CD4-positive, alpha-beta T cell (primary cell): Measurements from ENCODE around the gene MLEC. TPM values are rescaled to one million over a fixed set of nuclear protein-coding genes. Genes with fewer than 3 reads are reported as not detected.
A peak's percentile ranks its signal among the peaks of the same experiment; 100 is the strongest.

Experiments used
- ATAC-seq: fragments of 200-7000 bp; cut with Tn5 transposase; one replicate; pipeline ENCODE4 v1.10.0; 2022; ENCODE audit warnings: mild to moderate bottlenecking; ENCODE audit not compliant: poor library complexity
- CTCF ChIA-PET: fragments of 350-600 bp; sonication (Branson Sonifier 250); formaldehyde crosslinking; loops from one replicate; lab custom pipeline; 2021; ENCODE audit warnings: antibody characterized with exemption, inconsistent platforms; lab: Charles Lee
- POLR2A ChIA-PET: fragments of 350-600 bp; sonication (Branson Sonifier 250); formaldehyde crosslinking; loops from one replicate; lab custom pipeline; 2021; ENCODE audit warnings: antibody characterized with exemption, inconsistent platforms; lab: Charles Lee
- DNase-seq, 14 experiments: peaks; one replicate each; pipeline ENCODE4 v3.0.0-alpha.2; 2013 to 2020; ENCODE audit warnings: mixed read lengths in 2 of 14
- H3K27ac ChIP-seq, 2 donors: one replicate each; pipeline versions ENCODE4 v1.5.1 to v1.7.0; 2013; ENCODE audit warnings: low read length in 2 of 2, low read depth in 1 of 2, mild to moderate bottlenecking in 1 of 2
- H3K27me3 ChIP-seq, 2 experiments: 1 replicate in 1 of 2; 2 replicates in 1 of 2; pipeline versions ENCODE4 v1.6.1 to v1.7.0; 2013; ENCODE audit warnings: low read length in 2 of 2, control low read depth in 1 of 2, mild to moderate bottlenecking in 1 of 2, moderate library complexity in 1 of 2; ENCODE audit not compliant: insufficient read depth in 2 of 2, control insufficient read depth in 1 of 2
- H3K36me3 ChIP-seq: one replicate; pipeline ENCODE4 v1.6.1; 2013; ENCODE audit warnings: low read length, control low read depth; ENCODE audit not compliant: insufficient read depth
- H3K4me1 ChIP-seq: one replicate; pipeline ENCODE4 v1.6.1; 2013; ENCODE audit warnings: low read length, control low read depth; ENCODE audit not compliant: insufficient read depth
- H3K4me3 ChIP-seq: one replicate; pipeline ENCODE4 v1.5.1; 2013; ENCODE audit warnings: mild to moderate bottlenecking, low read length, moderate library complexity
- H3K9me3 ChIP-seq, 2 experiments: 1 replicate in 1 of 2; 2 replicates in 1 of 2; pipeline versions ENCODE4 v1.6.1 to v1.7.0; 2013; ENCODE audit warnings: low read length in 2 of 2, mild to moderate bottlenecking in 2 of 2, control low read depth in 1 of 2, moderate library complexity in 1 of 2; ENCODE audit not compliant: control insufficient read depth in 1 of 2, insufficient read depth in 1 of 2
- H3K27ac Mint-ChIP-seq: one replicate; pipeline ENCODE4 v1.8.0; 2020; ENCODE audit warnings: mixed read lengths
- H3K27me3 Mint-ChIP-seq: one replicate; pipeline ENCODE4 v1.8.0; 2021; ENCODE audit warnings: mixed read lengths
- H3K36me3 Mint-ChIP-seq: one replicate; pipeline ENCODE4 v1.8.0; 2021; ENCODE audit warnings: low read depth, mixed read lengths
- H3K4me1 Mint-ChIP-seq: one replicate; pipeline ENCODE4 v1.8.0; 2021; ENCODE audit warnings: low read depth, mixed read lengths
- H3K4me3 Mint-ChIP-seq: one replicate; pipeline ENCODE4 v1.8.0; 2020; ENCODE audit warnings: mild to moderate bottlenecking, mixed read lengths
- H3K9me3 Mint-ChIP-seq: one replicate; pipeline ENCODE4 v1.8.0; 2020; ENCODE audit warnings: mixed read lengths
- CTCF ChIP-seq: fragments of 200-600 bp; IDR thresholded peaks from one replicate; pipeline ENCODE4 v1.8.0; 2022; ENCODE audit warnings: antibody characterized with exemption, mild to moderate bottlenecking
- intact Hi-C, 2 experiments: fragments of 100-400 bp; cut with DNase I in 1 of 2; cut with micrococcal nuclease in 1 of 2; formaldehyde crosslinking; loops; one replicate each; pipeline versions ENCODE4 v1.15.1 to v1.9.0; 2023 to 2025; cut with DNase I, micrococcal nuclease
- total RNA-seq, 174 experiments: library from RNA in 2 of 174; stranded (reverse) in 2 of 174; gene quantifications; one replicate each; pipeline ENCODE4 v1.2.3 and lab custom pipeline; 2021 to 2026

The MLEC gene
- total RNA-seq, 2 experiments from 2014 or later, result 20.7 to 22.1 TPM

- ATAC-seq (no peak), DNase-seq (no peak)
- H3K9me3 Mint-ChIP-seq, result no peaks in the 10 kb centered on the region
- no peak for TF ChIP-seq CTCF
- H3K36me3 Mint-ChIP-seq, result peaks cover 29% of the 10 kb centered on the region
- H3K4me3 ChIP-seq, result no peak overlapping the region
- no peak overlapping the region for H3K4me3 Mint-ChIP-seq
- H3K36me3 ChIP-seq, result peaks cover 19% of the 10 kb centered on the region
- no peaks in the 10 kb centered on the region for H3K9me3 ChIP-seq
- ChIA-PET POLR2A (no interaction called here), CTCF (no interaction called here)
- peaks cover 12% of the 10 kb centered on the region for H3K4me1 Mint-ChIP-seq
- no peak overlapping the region for H3K27ac Mint-ChIP-seq
- no peaks in the 10 kb centered on the region for H3K27me3 Mint-ChIP-seq
- no peaks in the 10 kb centered on the region for H3K27me3 ChIP-seq
- H3K27ac ChIP-seq, result no peak overlapping the region
- intact Hi-C loops, result no loop called here
- peaks cover 8% of the 10 kb centered on the region for H3K4me1 ChIP-seq
These were observed 18.7 kb downstream of the MLEC start for GRCh38 chr12:120705618-120706017.

GRCh38 chr12:120706029-120706428 lies 19.1 kb downstream of the MLEC start:
- H3K4me3 ChIP-seq, result no peak overlapping the region
- intact Hi-C loops, result no loop called here
- H3K36me3 ChIP-seq, result peaks cover 15% of the 10 kb centered on the region
- H3K27me3 ChIP-seq, result no peaks in the 10 kb centered on the region
- no peak for DNase-seq
- no peak for ATAC-seq
- H3K4me1 ChIP-seq, result peaks cover 11% of the 10 kb centered on the region
- H3K9me3 ChIP-seq, result no peaks in the 10 kb centered on the region
- peaks cover 25% of the 10 kb centered on the region for H3K36me3 Mint-ChIP-seq
- no peak overlapping the region for H3K27ac ChIP-seq
- ChIA-PET CTCF (no interaction called here), POLR2A (no interaction called here)
- peaks cover 14% of the 10 kb centered on the region for H3K4me1 Mint-ChIP-seq
- no peak overlapping the region for H3K27ac Mint-ChIP-seq
- no peaks in the 10 kb centered on the region for H3K9me3 Mint-ChIP-seq
- no peaks in the 10 kb centered on the region for H3K27me3 Mint-ChIP-seq
- TF ChIP-seq CTCF, result no peak
- no peak overlapping the region for H3K4me3 Mint-ChIP-seq

- intact Hi-C loops, result loop anchor here in 1 of 2 experiments (1.0 kb wide), 1 partner anchor 19 kb away; no protein-coding TSS in a partner anchor
- Mint-ChIP-seq H3K36me3 (peaks cover 4% of the 10 kb centered on the region), H3K4me1 (peaks cover 36% of the 10 kb centered on the region), H3K27me3 (no peaks in the 10 kb centered on the region), H3K9me3 (no peaks in the 10 kb centered on the region), H3K27ac (peak overlapping the region; percentile 41), H3K4me3 (peak overlapping the region; percentile 74)
- Histone ChIP-seq H3K27me3 (no peaks in the 10 kb centered on the region), H3K27ac (no peak overlapping the region), H3K9me3 (no peaks in the 10 kb centered on the region), H3K4me1 (peaks cover 25% of the 10 kb centered on the region), H3K36me3 (no peaks in the 10 kb centered on the region), H3K4me3 (no peak overlapping the region)
- DNase-seq, result no peak
- ATAC-seq, result no peak
- TF ChIP-seq CTCF, result no peak
- CTCF ChIA-PET, result interaction anchor here (1.0 to 1.5 kb wide), 2 partner anchors 59 to 62 kb away, joined by 4 to 5 read pairs; no protein-coding TSS in a partner anchor
- POLR2A ChIA-PET, result interaction anchor here (2.5 kb wide), 1 partner anchor 22 kb away, joined by 9 read pairs; the partner anchor contains the start of gene MLEC
These were observed 21.7 kb downstream of the MLEC start for GRCh38 chr12:120708651-120709050.
